H1 (cell line): ENCODE measurements around the gene TSHZ2. TPM values are rescaled to one million over a fixed set of nuclear protein-coding genes. Genes with fewer than 3 reads are reported as not detected.

Experiments used
- CTCF ChIA-PET: fragments of 300-600 bp; sonication (Branson Sonifier 250); formaldehyde crosslinking; loops from one replicate; lab custom pipeline; 2021; ENCODE audit not compliant: partially characterized antibody; lab: Charles Lee
- POLR2A ChIA-PET: fragments of 300-600 bp; sonication (Branson Sonifier 250); formaldehyde crosslinking; loops from one replicate; lab custom pipeline; 2021; ENCODE audit warnings: inconsistent platforms; ENCODE audit not compliant: partially characterized antibody; lab: Charles Lee
- DNase-seq, 2 experiments: peaks; one replicate each; pipeline versions ENCODE4 v3.0.0 to v3.0.0-alpha.2; 2010 to 2022; ENCODE audit warnings: low spot score in 2 of 2, low read depth in 1 of 2, mixed read lengths in 1 of 2
- FAIRE-seq: peaks from 2 replicates; lab custom pipeline; 2011; peaks lifted over from hg19 to GRCh38; lab: Jason Lieb, UNC
- H2AFZ ChIP-seq: 2 replicates; pipeline ENCODE4 v1.8.1; 2012; ENCODE audit warnings: low read length, inconsistent platforms
- H2AK5ac ChIP-seq: 2 replicates; pipeline ENCODE4 v1.6.1; 2013; ENCODE audit warnings: low read depth, low read length
- H2BK120ac ChIP-seq: replicated peaks from 2 replicates; pipeline ENCODE3; 2013; ENCODE audit warnings: low read depth, low read length, inconsistent platforms
- H2BK12ac ChIP-seq: 2 replicates; pipeline ENCODE4 v1.6.1; 2013; ENCODE audit warnings: low read depth, low read length
- H2BK15ac ChIP-seq: 2 replicates; pipeline ENCODE4 v1.6.1; 2013; ENCODE audit warnings: low read length
- H2BK20ac ChIP-seq: 2 replicates; pipeline ENCODE4 v1.6.1; 2013; ENCODE audit warnings: low read length
- H2BK5ac ChIP-seq: 2 replicates; pipeline ENCODE4 v1.6.1; 2013; ENCODE audit warnings: low read depth, low read length
- H3K14ac ChIP-seq: 2 replicates; pipeline ENCODE4 v1.6.1; 2013; ENCODE audit warnings: inconsistent platforms; ENCODE audit not compliant: insufficient read length
- H3K18ac ChIP-seq: 2 replicates; pipeline ENCODE4 v1.6.1; 2013; ENCODE audit warnings: low read length; ENCODE audit errors: extremely low read depth
- H3K23ac ChIP-seq: 2 replicates; pipeline ENCODE4 v1.6.1; 2013; ENCODE audit warnings: inconsistent platforms; ENCODE audit not compliant: insufficient read length
- H3K23me2 ChIP-seq: 2 replicates; pipeline ENCODE4 v1.6.1; 2013; ENCODE audit warnings: low read depth, low read length
- H3K27ac ChIP-seq: 2 replicates; pipeline ENCODE4 v1.6.1; 2011; ENCODE audit warnings: low read depth, low read length, inconsistent platforms
- H3K27me3 ChIP-seq, 4 experiments: replicated peaks in 1 of 4; 1 replicate in 1 of 4; 2 replicates in 3 of 4; pipeline versions ENCODE4 v1.6.1 to v1.8.1; 2011 to 2013; ENCODE audit warnings: low read length in 3 of 4, mild to moderate bottlenecking in 3 of 4, inconsistent platforms in 2 of 4, mixed read lengths in 2 of 4, moderate library complexity in 1 of 4; ENCODE audit not compliant: control insufficient read depth in 3 of 4, insufficient read depth in 3 of 4; ENCODE audit errors: extremely low read depth in 1 of 4
- H3K36me3 ChIP-seq, 4 experiments: 2 replicates each; pipeline versions ENCODE4 v1.6.1 to v1.8.1; 2011 to 2013; ENCODE audit warnings: mild to moderate bottlenecking in 4 of 4, low read length in 3 of 4, moderate library complexity in 2 of 4, control low read depth in 1 of 4, inconsistent platforms in 1 of 4; ENCODE audit not compliant: insufficient read depth in 4 of 4, control insufficient read depth in 2 of 4
- H3K4ac ChIP-seq: replicated peaks from 2 replicates; pipeline ENCODE3; 2013; ENCODE audit warnings: low read length, low read depth, mixed read lengths, inconsistent platforms; ENCODE audit not compliant: insufficient read length
- H3K4me1 ChIP-seq, 4 experiments: replicated peaks in 1 of 4; 1 replicate in 1 of 4; 2 replicates in 3 of 4; pipeline versions ENCODE4 v1.6.1 to v1.8.1; 2011 to 2013; ENCODE audit warnings: low read length in 3 of 4, inconsistent platforms in 2 of 4, mixed read lengths in 1 of 4; ENCODE audit not compliant: insufficient read depth in 4 of 4, control insufficient read depth in 3 of 4
- H3K4me2 ChIP-seq, 2 experiments: 2 replicates each; pipeline versions ENCODE4 v1.6.1 to v1.8.1; 2011 to 2013; ENCODE audit warnings: low read depth in 2 of 2, low read length in 2 of 2, control low read depth in 1 of 2, inconsistent platforms in 1 of 2, mild to moderate bottlenecking in 1 of 2; ENCODE audit not compliant: insufficient read depth in 1 of 2
- H3K4me3 ChIP-seq, 4 experiments: fragments of 200-600, 300-600 bp in 1 of 4; sonication (generic), shearing (Covaris generic), sonication (Bioruptor Twin) in 1 of 4; 2 replicates each; pipeline versions ENCODE4 v1.5.1 to v1.8.1; 2011 to 2016; ENCODE audit warnings: low read length in 4 of 4, low read depth in 3 of 4, control low read depth in 2 of 4, inconsistent platforms in 2 of 4, mild to moderate bottlenecking in 2 of 4, mixed read lengths in 1 of 4, moderate library complexity in 1 of 4; ENCODE audit not compliant: insufficient read depth in 2 of 4; ENCODE audit errors: extremely low read depth in 1 of 4
- H3K56ac ChIP-seq: replicated peaks from 2 replicates; pipeline ENCODE3; 2013; ENCODE audit warnings: low read depth, mild to moderate bottlenecking, mixed read lengths, low read length, inconsistent platforms; ENCODE audit not compliant: insufficient read length
- H3K79me1 ChIP-seq: 2 replicates; pipeline ENCODE4 v1.6.1; 2013; ENCODE audit warnings: low read depth, low read length, control low read depth
- H3K79me2 ChIP-seq, 2 experiments: 2 replicates each; pipeline versions ENCODE4 v1.6.1 to v1.8.1; 2012 to 2013; ENCODE audit warnings: low read length in 2 of 2, mild to moderate bottlenecking in 2 of 2, inconsistent platforms in 1 of 2; ENCODE audit not compliant: insufficient read depth in 2 of 2, control insufficient read depth in 1 of 2
- H3K9ac ChIP-seq, 4 experiments: replicated peaks in 1 of 4; 1 replicate in 1 of 4; 2 replicates in 3 of 4; pipeline versions ENCODE4 v1.6.1 to v1.8.1; 2011 to 2013; ENCODE audit warnings: low read depth in 3 of 4, low read length in 3 of 4, control low read depth in 2 of 4, mild to moderate bottlenecking in 2 of 4, moderate library complexity in 2 of 4, inconsistent platforms in 1 of 4; ENCODE audit errors: extremely low read depth in 1 of 4
- H3K9me3 ChIP-seq, 2 experiments: 2 replicates each; pipeline versions ENCODE4 v1.6.1 to v1.8.1; 2012 to 2013; ENCODE audit warnings: mild to moderate bottlenecking in 2 of 2, moderate library complexity in 2 of 2, control low read depth in 1 of 2, inconsistent platforms in 1 of 2, low read depth in 1 of 2, low read length in 1 of 2, mixed read lengths in 1 of 2; ENCODE audit not compliant: insufficient read depth in 2 of 2
- H4K20me1 ChIP-seq, 2 experiments: replicated peaks in 1 of 2; 2 replicates each; pipeline versions ENCODE3 to v1.8.1; 2011 to 2013; ENCODE audit warnings: inconsistent platforms in 2 of 2, low read length in 2 of 2, mild to moderate bottlenecking in 1 of 2; ENCODE audit not compliant: insufficient read depth in 2 of 2, control insufficient read depth in 1 of 2
- H4K5ac ChIP-seq: 2 replicates; pipeline ENCODE4 v1.6.1; 2013; ENCODE audit warnings: low read length, low read depth, mixed read lengths, inconsistent platforms; ENCODE audit not compliant: insufficient read length
- H4K8ac ChIP-seq: 2 replicates; pipeline ENCODE4 v1.8.0; 2013; ENCODE audit warnings: mild to moderate bottlenecking, moderate library complexity, low read length, inconsistent platforms; ENCODE audit not compliant: insufficient read depth; ENCODE audit errors: extremely low read depth
- H4K91ac ChIP-seq: replicated peaks from 2 replicates; pipeline ENCODE3; 2013; ENCODE audit warnings: low read length, mixed read lengths, inconsistent platforms; ENCODE audit not compliant: insufficient read length
- RFX5 ChIP-seq: IDR thresholded peaks from 2 replicates; pipeline ENCODE4 v1.6.1; 2011; ENCODE audit warnings: low read depth, low read length, improper control_type of control experiment, borderline replicate concordance
- RXRA ChIP-seq: IDR thresholded peaks from 2 replicates; pipeline ENCODE4 v1.6.1; 2011; ENCODE audit warnings: low read depth, mild to moderate bottlenecking, low read length, moderate library complexity; ENCODE audit not compliant: insufficient read depth
- WGBS, 2 experiments: shearing (Covaris generic) in 1 of 2; methylation state at CpG; one replicate each; pipeline versions ENCODE4 v1.1.6 to v1.1.7; 2013 to 2015; ENCODE audit warnings: low lambda C conversion rate in 2 of 2, mixed read lengths in 2 of 2, inconsistent platforms in 1 of 2, low coverage in 1 of 2, missing lambda C conversion rate in 1 of 2; ENCODE audit not compliant: insufficient replicate concordance in 2 of 2, insufficient coverage in 1 of 2, insufficient read length in 1 of 2; ENCODE audit errors: extremely low coverage in 1 of 2, missing lambda C conversion rate in 1 of 2; 5-methylcytosine and 5-hydroxymethylcytosine counted together
- polyA plus RNA-seq, 7 experiments: library from polyadenylated mRNA; depleted of rRNA in 3 of 7; stranded (reverse) in 5 of 7; unstranded in 2 of 7; fragments of >200 nt in 5 of 7; fragments of 200-250 nt in 2 of 7; gene quantifications; 1 replicate in 5 of 7; 2 replicates in 1 of 7; 4 replicates in 1 of 7; pipeline versions ENCODE4 v1.2.1 to v1.2.3, GENCODE V29; 2011 to 2013; ENCODE audit warnings: missing spikeins in 2 of 7, mixed read lengths in 2 of 7
- total RNA-seq: library from RNA; stranded (reverse); fragmentation: NEBNext Ultra II Directional; extraction: Animal tissue kit (Norgen Biotek cat#: 25700); gene quantifications from 2 replicates; pipeline ENCODE4 v1.2.1, GENCODE V29; 2021

The TSHZ2 gene
- total and polyA plus RNA-seq, 2 of the 8 experiments (the other 6 are each of a cell fraction or from before 2014, with no cell fraction given), result 0.14 to 0.30 TPM

- H3K4ac ChIP-seq, result no peak overlapping the region
- no peak overlapping the region for H4K8ac ChIP-seq
- no peaks in the 10 kb centered on the region for H3K4me1 ChIP-seq
- no peak overlapping the region for H3K56ac ChIP-seq
- H3K18ac ChIP-seq, result no peak overlapping the region
- H2BK12ac ChIP-seq, result no peak overlapping the region
- H2BK120ac ChIP-seq, result no peak overlapping the region
- FAIRE-seq (no peak), DNase-seq (no peak)
- H4K20me1 ChIP-seq, result no peaks in the 10 kb centered on the region
- 100% methylated on average over 1 of the region's 1 CpG; no CpG with 5 or more reads in 1 of the 2 experiments for WGBS, 2 experiments
- H3K79me2 ChIP-seq, result no peaks in the 10 kb centered on the region
- no peaks in the 10 kb centered on the region for H3K27me3 ChIP-seq
- H3K9me3 ChIP-seq, result no peaks in the 10 kb centered on the region
- H4K91ac ChIP-seq, result no peak overlapping the region
- no peak for TF ChIP-seq RFX5
- no peak for TF ChIP-seq RXRA
- no peak overlapping the region for H3K4me2 ChIP-seq
- H4K5ac ChIP-seq, result no peak overlapping the region
- H3K23ac ChIP-seq, result no peak overlapping the region
- H3K4me3 ChIP-seq, result no peak overlapping the region
- H3K23me2 ChIP-seq, result peaks cover 3% of the 10 kb centered on the region; the same call in 1 of the 2 replicates
- H2BK20ac ChIP-seq, result no peak overlapping the region
- no peak overlapping the region for H3K9ac ChIP-seq
- no peak overlapping the region for H3K27ac ChIP-seq
- H2AFZ ChIP-seq, result no peak overlapping the region
- H3K14ac ChIP-seq, result no peak overlapping the region
- no peak overlapping the region for H2BK5ac ChIP-seq
- no peaks in the 10 kb centered on the region for H3K36me3 ChIP-seq
- H3K79me1 ChIP-seq, result no peaks in the 10 kb centered on the region
- H2BK15ac ChIP-seq, result no peak overlapping the region
- no peak overlapping the region for H2AK5ac ChIP-seq
- ChIA-PET POLR2A (no interaction called here), CTCF (no interaction called here)
Measured at GRCh38 chr20:52996130-52996529, 24.0 kb downstream of the TSHZ2 start.
